ENCODE data around the gene DDI1. TPM values are rescaled to one million over a fixed set of nuclear protein-coding genes. Genes with fewer than 3 reads are reported as not detected.

The DDI1 gene
- total RNA-seq, 1 donor from 2014 or later, result not detected

DNA sequence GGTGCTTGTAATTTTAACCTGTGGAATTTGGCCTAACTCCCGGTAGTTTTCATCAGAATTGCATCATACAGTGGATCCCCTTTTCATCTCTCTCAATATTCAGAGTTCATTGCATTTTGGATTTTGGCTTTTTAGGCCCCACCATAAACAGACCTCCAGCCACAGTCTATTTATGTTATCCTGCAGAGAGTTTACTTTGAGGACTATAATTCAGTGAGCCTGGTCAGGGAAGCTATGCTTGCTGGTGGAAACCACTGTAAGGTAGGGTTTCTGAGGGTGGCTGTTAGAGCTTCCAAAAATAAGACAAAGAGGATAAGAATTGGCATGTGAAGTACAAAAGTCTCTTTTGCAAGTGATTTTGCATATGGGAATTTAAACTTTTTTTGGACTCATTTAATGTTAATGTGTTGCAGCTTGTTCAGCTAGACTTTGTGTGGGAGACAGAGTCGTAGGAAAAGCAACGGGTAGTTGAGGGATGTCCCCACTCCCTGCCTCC lies 34.8 kb upstream of the DDI1 start:
- no peak for ATAC-seq
- H3K27me3 ChIP-seq (ENCODE audit: low read depth), result no peaks in the 10 kb centered on the region
- DNase-seq, result no peak
- H3K4me3 ChIP-seq, result no peak overlapping the region
- TF ChIP-seq, protein P1, sequence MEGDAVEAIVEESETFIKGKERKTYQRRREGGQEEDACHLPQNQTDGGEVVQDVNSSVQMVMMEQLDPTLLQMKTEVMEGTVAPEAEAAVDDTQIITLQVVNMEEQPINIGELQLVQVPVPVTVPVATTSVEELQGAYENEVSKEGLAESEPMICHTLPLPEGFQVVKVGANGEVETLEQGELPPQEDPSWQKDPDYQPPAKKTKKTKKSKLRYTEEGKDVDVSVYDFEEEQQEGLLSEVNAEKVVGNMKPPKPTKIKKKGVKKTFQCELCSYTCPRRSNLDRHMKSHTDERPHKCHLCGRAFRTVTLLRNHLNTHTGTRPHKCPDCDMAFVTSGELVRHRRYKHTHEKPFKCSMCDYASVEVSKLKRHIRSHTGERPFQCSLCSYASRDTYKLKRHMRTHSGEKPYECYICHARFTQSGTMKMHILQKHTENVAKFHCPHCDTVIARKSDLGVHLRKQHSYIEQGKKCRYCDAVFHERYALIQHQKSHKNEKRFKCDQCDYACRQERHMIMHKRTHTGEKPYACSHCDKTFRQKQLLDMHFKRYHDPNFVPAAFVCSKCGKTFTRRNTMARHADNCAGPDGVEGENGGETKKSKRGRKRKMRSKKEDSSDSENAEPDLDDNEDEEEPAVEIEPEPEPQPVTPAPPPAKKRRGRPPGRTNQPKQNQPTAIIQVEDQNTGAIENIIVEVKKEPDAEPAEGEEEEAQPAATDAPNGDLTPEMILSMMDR (IDR thresholded peaks at IDR 0.05), result no peak
- no peaks in the 10 kb centered on the region for H3K36me3 ChIP-seq
- no peaks in the 10 kb centered on the region for H3K4me1 ChIP-seq
- no peak overlapping the region for H3K27ac ChIP-seq
- intact Hi-C loops (cut with DNase I), result no loop called here
- H3K9me3 ChIP-seq, result no peaks in the 10 kb centered on the region

DNA sequence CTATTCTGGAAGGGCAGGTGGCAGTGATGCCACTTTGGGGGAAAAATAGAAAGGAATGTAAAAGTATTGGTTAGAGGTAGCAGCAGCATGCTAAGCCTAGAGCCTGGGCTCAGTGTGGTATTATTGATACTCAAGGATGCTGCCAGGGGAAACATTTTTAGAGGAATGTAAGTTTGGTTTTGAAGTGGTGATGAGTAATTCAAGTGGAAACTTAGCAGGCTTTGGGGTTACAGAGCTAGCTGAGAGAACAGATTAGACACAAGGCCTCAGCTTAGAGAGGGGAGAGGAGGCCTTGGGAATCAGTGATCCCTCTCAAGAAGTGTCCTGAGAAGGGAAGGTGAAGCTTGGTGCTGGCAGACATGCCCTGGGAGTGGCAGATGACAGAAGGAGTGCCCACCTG lies 32.9 kb upstream of the DDI1 start:
- Histone ChIP-seq H3K4me1 (no peaks in the 10 kb centered on the region), H3K27ac (no peak overlapping the region), H3K9me3 (no peaks in the 10 kb centered on the region), H3K4me3 (no peak overlapping the region), H3K36me3 (no peaks in the 10 kb centered on the region), H3K27me3 (ENCODE audit: low read depth) (no peaks in the 10 kb centered on the region)
- no peak for ATAC-seq
- intact Hi-C loops (cut with DNase I), result no loop called here
- TF ChIP-seq, protein P1 (IDR thresholded peaks at IDR 0.05), result no peak
- DNase-seq, result no peak

- no peaks in the 10 kb centered on the region for H3K36me3 ChIP-seq
- no peak overlapping the region for H3K4me3 ChIP-seq
- DNase-seq (no peak), ATAC-seq (peak; percentile 81 to 83)
- H3K27me3 ChIP-seq (ENCODE audit: low read depth), result no peaks in the 10 kb centered on the region
- H3K4me1 ChIP-seq, result no peaks in the 10 kb centered on the region
- no peak overlapping the region for H3K27ac ChIP-seq
- intact Hi-C loops (cut with DNase I), result no loop called here
- H3K9me3 ChIP-seq, result no peaks in the 10 kb centered on the region
- TF ChIP-seq, protein P1 (IDR thresholded peaks at IDR 0.05), result no peak
Measured at GRCh38 chr11:104005234-104005855, 31.1 kb upstream of the DDI1 start.

GRCh38 chr11:104009744-104010143 lies 26.7 kb upstream of the DDI1 start:
- DNase-seq, result no peak
- Histone ChIP-seq H3K27ac (no peak overlapping the region), H3K36me3 (no peaks in the 10 kb centered on the region), H3K27me3 (ENCODE audit: low read depth) (no peaks in the 10 kb centered on the region), H3K4me1 (no peaks in the 10 kb centered on the region), H3K9me3 (no peaks in the 10 kb centered on the region), H3K4me3 (no peak overlapping the region)
- intact Hi-C loops (cut with DNase I), result no loop called here
- TF ChIP-seq, protein P1 (IDR thresholded peaks at IDR 0.05), result no peak
- no peak for ATAC-seq

DNA sequence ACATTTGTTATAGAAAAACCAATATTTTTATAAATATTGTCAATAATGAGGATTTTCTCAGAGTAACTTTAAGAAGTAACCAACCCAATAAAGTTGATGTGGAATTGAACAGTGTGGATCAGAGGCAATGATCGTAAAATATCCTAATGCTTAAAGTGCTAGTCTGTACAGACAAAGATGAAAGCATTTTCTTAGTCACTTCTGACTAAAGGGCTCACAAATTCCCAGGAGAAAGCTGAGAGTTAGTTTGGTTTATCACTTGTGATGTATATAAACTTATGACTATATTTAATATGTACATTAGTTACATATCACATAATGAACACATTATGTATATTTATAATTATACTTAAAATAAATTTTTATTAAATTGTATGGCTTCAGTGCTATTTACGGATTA lies 25.4 kb upstream of the DDI1 start:
- Histone ChIP-seq H3K36me3 (no peaks in the 10 kb centered on the region), H3K27ac (no peak overlapping the region), H3K4me3 (no peak overlapping the region), H3K4me1 (no peaks in the 10 kb centered on the region), H3K9me3 (no peaks in the 10 kb centered on the region), H3K27me3 (ENCODE audit: low read depth) (no peaks in the 10 kb centered on the region)
- DNase-seq (no peak), ATAC-seq (no peak)
- TF ChIP-seq, protein P1 (IDR thresholded peaks at IDR 0.05), result no peak
- intact Hi-C loops (cut with DNase I), result no loop called here

Measured in lower lobe of right lung (tissue), 2 donors.